HEK293T (cell line): ENCODE data around the gene PARP3.
"Not testable (repeated sequence)": the region's sequence is repeated elsewhere in the genome, so short reads cannot be mapped to it uniquely, and the experiment has no call there.

Experiments
- CTCF ChIA-PET: fragments of 350-600 bp; formaldehyde crosslinking; extraction: SDS; loops from one replicate; lab custom pipeline; 2021; ENCODE audit warnings: antibody characterized with exemption, inconsistent platforms; lab: Yijun Ruan, JAX
- POLR2A ChIA-PET: fragments of 350-600 bp; formaldehyde crosslinking; extraction: SDS; loops from one replicate; lab custom pipeline; 2020; ENCODE audit warnings: antibody characterized with exemption, inconsistent platforms; lab: Yijun Ruan, JAX
- DNase-seq: peaks from one replicate; pipeline ENCODE4 v3.0.0; 2012; ENCODE audit warnings: mixed read lengths; ENCODE audit errors: extremely low spot score
- ARNT ChIP-seq: fragments of 450-650 bp; IDR thresholded peaks from 2 replicates; pipeline ENCODE4 v1.6.1; 2017; ENCODE audit warnings: mild to moderate bottlenecking
- BHLHE40 ChIP-seq: fragments of 450-650 bp; IDR thresholded peaks from 2 replicates; pipeline ENCODE4 v1.6.1; 2016; ENCODE audit warnings: mild to moderate bottlenecking, moderate library complexity, borderline replicate concordance
- CTBP1 ChIP-seq: fragments of 450-650 bp; IDR thresholded peaks from 2 replicates; pipeline ENCODE4 v1.6.1; 2016; ENCODE audit warnings: borderline replicate concordance
- ELF4 ChIP-seq: fragments of 450-650 bp; IDR thresholded peaks from 2 replicates; pipeline ENCODE4 v1.6.1; 2017; ENCODE audit warnings: antibody characterized with exemption
- FOXA1 ChIP-seq: fragments of 450-650 bp; IDR thresholded peaks from 2 replicates; pipeline ENCODE4 v1.6.1; 2016; ENCODE audit warnings: mild to moderate bottlenecking
- FOXK2 ChIP-seq: fragments of 450-650 bp; IDR thresholded peaks from 2 replicates; pipeline ENCODE4 v1.6.1; 2016; ENCODE audit warnings: mild to moderate bottlenecking
- FOXM1 ChIP-seq: fragments of 450-650 bp; IDR thresholded peaks from 2 replicates; pipeline ENCODE4 v1.6.1; 2017; ENCODE audit warnings: mild to moderate bottlenecking, borderline replicate concordance
- HDGF ChIP-seq: fragments of 450-650 bp; IDR thresholded peaks from 2 replicates; pipeline ENCODE4 v1.6.1; 2017; ENCODE audit warnings: antibody characterized with exemption, borderline replicate concordance
- L3MBTL2 ChIP-seq: fragments of 450-650 bp; conservative IDR thresholded peaks from 2 replicates; pipeline ENCODE4 v1.6.1; 2016; ENCODE audit warnings: mild to moderate bottlenecking
- LEF1 ChIP-seq: fragments of 450-650 bp; IDR thresholded peaks from 2 replicates; pipeline ENCODE4 v1.6.1; 2017; ENCODE audit warnings: mild to moderate bottlenecking, borderline replicate concordance
- NFRKB ChIP-seq: fragments of 450-650 bp; IDR thresholded peaks from 2 replicates; pipeline ENCODE4 v1.6.1; 2016; ENCODE audit warnings: mild to moderate bottlenecking, moderate library complexity
- SP1 ChIP-seq: fragments of 450-650 bp; IDR thresholded peaks from 2 replicates; pipeline ENCODE4 v1.6.1; 2017
- SUZ12 ChIP-seq: fragments of 450-650 bp; IDR thresholded peaks from 2 replicates; pipeline ENCODE4 v1.6.1; 2016; ENCODE audit warnings: mild to moderate bottlenecking
- TARDBP ChIP-seq: fragments of 450-650 bp; IDR thresholded peaks from 2 replicates; pipeline ENCODE4 v1.6.1; 2016
- ZNF384 ChIP-seq: fragments of 450-650 bp; IDR thresholded peaks from 2 replicates; pipeline ENCODE4 v1.6.1; 2016
- TF ChIP-seq, protein P1 (sequence below): fragments of 450-650 bp; IDR thresholded peaks from 2 replicates; pipeline ENCODE4 v1.6.1; 2016

Gene PARP3

DNA sequence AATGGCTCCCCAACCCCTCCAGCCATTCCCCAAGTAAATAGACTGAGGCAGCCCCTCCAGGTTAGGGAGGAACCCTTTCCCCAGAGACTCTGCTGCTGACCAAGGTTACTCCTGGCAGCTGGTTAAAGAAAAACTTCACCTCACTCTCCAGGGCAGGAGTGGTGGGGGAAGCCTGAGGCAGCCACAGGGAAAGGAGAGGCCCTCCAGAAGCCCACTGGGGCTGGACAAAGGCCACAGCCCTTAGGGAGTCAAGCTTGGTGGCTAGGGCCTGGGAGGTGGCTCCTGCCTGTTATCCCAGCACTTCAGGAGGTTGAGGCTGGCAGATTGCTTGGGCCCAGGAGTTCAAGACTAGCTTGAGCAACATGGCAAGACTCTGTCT is 42.1 kb downstream of the PARP3 start:
- TF ChIP-seq LEF1 (no peak), CTBP1 (no peak), L3MBTL2 (no peak), ARNT (no peak), NFRKB (no peak), ELF4 (no peak), SP1 (no peak), FOXK2 (no peak), ZNF384 (no peak), TARDBP (no peak), HDGF (no peak), FOXM1 (no peak)
- DNase-seq: no peak
- POLR2A ChIA-PET: interaction anchor here (1.3 to 4.8 kb wide), 3 partner anchors 9 to 17 kb away, joined by 3 to 88 read pairs (median 4); partner anchors contain the start of genes PCBP4 and RPL29
- CTCF ChIA-PET: no interaction called here

DNA sequence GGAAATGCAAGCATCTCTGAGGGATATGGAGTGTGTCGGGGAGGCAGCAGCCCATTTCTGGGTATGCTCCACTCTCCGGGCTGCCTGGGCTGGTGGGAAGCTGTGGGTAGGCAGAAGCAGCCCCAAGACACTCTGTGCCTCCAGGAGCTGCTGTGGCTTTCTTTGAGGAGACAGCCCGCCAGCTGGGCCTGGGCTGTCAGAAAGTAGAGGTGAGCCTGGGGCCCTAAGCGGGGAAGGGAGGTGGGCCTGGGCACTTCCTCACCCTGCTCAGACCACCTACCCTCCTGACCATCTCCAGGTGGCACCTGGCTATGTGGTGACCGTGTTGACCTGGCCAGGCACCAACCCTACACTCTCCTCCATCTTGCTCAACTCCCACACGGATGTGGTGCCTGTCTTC is 42.9 kb downstream of the PARP3 start:
- TF ChIP-seq HDGF (no peak), SUZ12 (no peak), LEF1 (no peak), NFRKB (no peak)
- no peak for DNase-seq
- ChIA-PET CTCF (interaction anchor here (0.9 kb wide), 1 partner anchor 11 kb away, joined by 4 read pairs; the partner anchor contains the start of gene ABHD14B), POLR2A (interaction anchor here (1.3 to 4.8 kb wide), 3 partner anchors 8 to 17 kb away, joined by 3 to 88 read pairs (median 4); partner anchors contain the start of genes PCBP4 and RPL29)

DNA sequence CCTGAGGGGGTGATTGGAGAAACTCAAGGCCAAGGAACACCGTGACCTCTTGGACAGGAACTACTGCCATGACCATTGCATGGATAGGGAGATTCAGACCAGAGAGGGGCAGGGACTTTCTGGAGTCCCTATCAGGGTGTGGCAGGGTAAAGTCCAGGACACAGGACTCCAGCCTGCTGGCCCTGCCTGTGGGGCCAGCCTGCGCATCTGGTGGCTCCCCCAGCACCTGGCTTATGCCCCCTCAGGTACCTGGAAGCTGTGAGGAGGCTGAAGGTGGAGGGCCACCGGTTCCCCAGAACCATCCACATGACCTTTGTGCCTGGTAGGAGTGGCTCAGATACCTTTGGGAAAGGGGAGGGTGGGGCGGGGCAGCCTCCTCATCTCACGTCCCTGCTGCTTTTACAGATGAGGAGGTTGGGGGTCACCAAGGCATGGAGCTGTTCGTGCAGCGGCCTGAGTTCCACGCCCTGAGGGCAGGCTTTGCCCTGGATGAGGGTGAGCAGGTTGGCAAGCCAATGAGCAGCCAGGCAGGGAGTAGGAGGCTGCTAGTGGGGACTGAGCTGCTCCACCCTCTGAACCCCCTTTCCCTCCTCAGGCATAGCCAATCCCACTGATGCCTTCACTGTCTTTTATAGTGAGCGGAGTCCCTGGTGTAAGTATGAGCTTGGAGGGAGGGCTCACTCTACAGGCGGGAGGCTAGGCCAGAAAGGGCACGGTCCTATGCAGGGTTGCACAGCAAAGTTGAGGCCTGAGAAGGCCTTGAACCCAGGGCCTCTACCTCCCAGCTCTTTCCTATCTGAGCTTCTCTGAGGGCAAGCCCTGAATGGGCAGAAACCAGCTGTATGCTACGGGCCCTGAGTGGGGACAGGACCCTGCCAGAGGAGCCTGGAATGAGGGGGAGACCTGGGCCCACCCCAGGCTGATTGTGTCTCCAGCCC is 44.1 kb downstream of the PARP3 start:
- TF ChIP-seq FOXM1 (no peak), ELF4 (no peak), NFRKB (no peak), HDGF (no peak), ARNT (no peak), FOXK2 (no peak), SP1 (no peak), FOXA1 (no peak), TARDBP (no peak), L3MBTL2 (no peak), LEF1 (no peak), SUZ12 (no peak), CTBP1 (no peak), ZNF384 (no peak)
- no peak for DNase-seq
- ChIA-PET POLR2A (interaction anchor here (1.7 to 2.0 kb wide), 2 partner anchors 9 to 12 kb away, joined by 6 to 16 read pairs; partner anchors contain the start of genes ABHD14B and RPL29), CTCF (no interaction called here)

DNA sequence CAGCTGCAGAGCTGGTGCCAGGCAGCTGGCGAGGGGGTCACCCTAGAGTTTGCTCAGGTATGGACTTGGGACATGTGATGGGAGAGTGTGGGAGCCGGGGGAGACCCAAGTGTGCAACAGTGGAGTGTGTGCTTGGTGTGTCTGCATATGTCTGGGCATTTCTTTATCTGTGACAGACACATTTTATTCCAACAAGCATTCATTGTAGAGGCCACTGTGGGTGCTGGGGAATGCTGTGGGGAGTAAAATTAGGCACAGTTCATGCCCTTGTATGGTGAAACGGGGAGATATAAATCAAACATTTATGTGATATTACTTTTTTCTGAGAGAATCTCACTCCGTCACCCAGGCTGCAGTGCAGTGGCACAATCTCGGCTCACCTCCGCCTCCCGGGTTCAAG is 45.4 kb downstream of the PARP3 start:
- POLR2A ChIA-PET: interaction anchor here (1.7 to 2.0 kb wide), 2 partner anchors 8 to 14 kb away, joined by 6 to 16 read pairs; partner anchors contain the start of genes ABHD14B and RPL29
- DNase-seq: no peak
- TF ChIP-seq ARNT (no peak), ZNF384 (no peak), CTBP1 (no peak), FOXK2 (no peak), FOXA1 (no peak), TARDBP (no peak), SP1 (no peak), ELF4 (no peak), LEF1 (no peak), SUZ12 (no peak), FOXM1 (no peak), L3MBTL2 (no peak), HDGF (no peak)
- TF ChIP-seq, protein P1, sequence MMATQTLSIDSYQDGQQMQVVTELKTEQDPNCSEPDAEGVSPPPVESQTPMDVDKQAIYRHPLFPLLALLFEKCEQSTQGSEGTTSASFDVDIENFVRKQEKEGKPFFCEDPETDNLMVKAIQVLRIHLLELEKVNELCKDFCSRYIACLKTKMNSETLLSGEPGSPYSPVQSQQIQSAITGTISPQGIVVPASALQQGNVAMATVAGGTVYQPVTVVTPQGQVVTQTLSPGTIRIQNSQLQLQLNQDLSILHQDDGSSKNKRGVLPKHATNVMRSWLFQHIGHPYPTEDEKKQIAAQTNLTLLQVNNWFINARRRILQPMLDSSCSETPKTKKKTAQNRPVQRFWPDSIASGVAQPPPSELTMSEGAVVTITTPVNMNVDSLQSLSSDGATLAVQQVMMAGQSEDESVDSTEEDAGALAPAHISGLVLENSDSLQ: no peak
- CTCF ChIA-PET: no interaction called here

DNA sequence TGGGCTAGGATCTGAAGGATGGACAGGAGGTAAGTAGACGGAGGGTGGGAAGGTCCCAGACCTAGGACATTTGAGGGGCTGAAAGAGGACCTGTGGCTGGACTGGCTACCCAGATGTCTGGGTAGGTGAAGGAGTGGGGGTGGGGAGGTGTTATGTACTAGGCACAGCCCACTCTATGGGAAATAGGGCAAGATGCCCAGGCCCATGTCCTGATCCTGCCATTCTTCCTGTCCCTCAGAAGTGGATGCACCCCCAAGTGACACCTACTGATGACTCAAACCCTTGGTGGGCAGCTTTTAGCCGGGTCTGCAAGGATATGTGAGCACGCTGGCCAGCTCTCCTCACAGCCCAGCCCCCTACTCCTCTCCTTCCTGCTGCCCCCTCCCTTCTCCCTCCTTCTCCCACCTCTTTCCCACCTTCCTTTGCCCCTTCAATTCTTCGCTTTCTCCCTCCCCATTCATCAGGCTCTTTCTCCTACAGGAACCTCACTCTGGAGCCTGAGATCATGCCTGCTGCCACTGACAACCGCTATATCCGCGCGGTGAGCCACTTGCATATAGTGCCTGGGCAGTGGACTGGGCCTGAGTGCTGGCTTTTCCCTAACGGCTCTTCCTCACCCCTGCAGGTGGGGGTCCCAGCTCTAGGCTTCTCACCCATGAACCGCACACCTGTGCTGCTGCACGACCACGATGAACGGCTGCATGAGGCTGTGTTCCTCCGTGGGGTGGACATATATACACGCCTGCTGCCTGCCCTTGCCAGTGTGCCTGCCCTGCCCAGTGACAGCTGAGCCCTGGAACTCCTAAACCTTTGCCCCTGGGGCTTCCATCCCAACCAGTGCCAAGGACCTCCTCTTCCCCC is 46.4 kb downstream of the PARP3 start:
- no peak for TF ChIP-seq SP1
- TF ChIP-seq ZNF384: no peak
- TF ChIP-seq L3MBTL2: no peak
- TF ChIP-seq FOXA1: no peak
- TF ChIP-seq BHLHE40: no peak
- TF ChIP-seq FOXK2: no peak
- TF ChIP-seq CTBP1: no peak
- no peak for TF ChIP-seq SUZ12
- TF ChIP-seq LEF1: no peak
- no peak for TF ChIP-seq NFRKB
- TF ChIP-seq, protein P1: no peak
- no peak for TF ChIP-seq ARNT
- TF ChIP-seq TARDBP: no peak
- no peak for TF ChIP-seq ELF4
- TF ChIP-seq FOXM1: no peak
- no peak for TF ChIP-seq HDGF
- POLR2A ChIA-PET: no interaction called here
- CTCF ChIA-PET: interaction anchor here (0.6 kb wide), 1 partner anchor 9 kb away, joined by 3 read pairs; no protein-coding TSS in a partner anchor
- no peak for DNase-seq

DNA sequence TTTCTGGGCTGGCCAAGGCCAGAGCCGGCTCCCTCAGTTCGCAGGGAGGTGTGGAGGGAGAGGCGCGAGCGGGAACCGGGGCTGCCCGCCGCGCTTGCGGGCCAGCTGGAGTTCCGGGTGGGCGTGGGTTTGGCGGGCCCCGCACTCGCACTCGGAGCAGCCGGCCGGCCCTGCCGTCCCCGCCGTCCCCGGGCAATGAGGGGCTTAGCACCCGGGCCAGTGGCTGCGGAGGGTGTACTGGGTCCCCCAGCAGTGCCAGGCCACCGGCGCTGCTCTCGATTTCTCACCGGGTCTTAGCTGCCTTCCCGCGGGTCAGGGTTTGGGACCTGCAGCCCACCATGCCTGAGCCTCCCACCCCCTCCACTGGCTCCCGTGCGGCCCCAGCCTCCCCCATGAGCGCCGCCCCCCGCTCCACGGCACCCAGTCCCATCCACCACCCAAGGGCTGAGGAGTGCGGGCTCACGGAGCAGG is 48.4 kb downstream of the PARP3 start:
- CTCF ChIA-PET, DNase-seq: not testable (repeated sequence)
- POLR2A ChIA-PET: interaction anchor here (0.6 to 6.4 kb wide), 4 partner anchors 7 to 54 kb away, joined by 3 to 88 read pairs (median 4); partner anchors contain the start of gene ACY1
